ENCODE data around the gene CCDC149. TPM values are rescaled to one million over a fixed set of nuclear protein-coding genes. Genes with fewer than 3 reads are reported as not detected.

Gene CCDC149
- total and polyA plus RNA-seq, 2 of the 13 experiments (the other 11 are each of a cell fraction or from before 2014, with no cell fraction given), result 0.44 to 0.95 TPM

GRCh38 chr4:24849756-24850155 is 63.1 kb downstream of the CCDC149 start (continued):
- TF ChIP-seq, protein P1, sequence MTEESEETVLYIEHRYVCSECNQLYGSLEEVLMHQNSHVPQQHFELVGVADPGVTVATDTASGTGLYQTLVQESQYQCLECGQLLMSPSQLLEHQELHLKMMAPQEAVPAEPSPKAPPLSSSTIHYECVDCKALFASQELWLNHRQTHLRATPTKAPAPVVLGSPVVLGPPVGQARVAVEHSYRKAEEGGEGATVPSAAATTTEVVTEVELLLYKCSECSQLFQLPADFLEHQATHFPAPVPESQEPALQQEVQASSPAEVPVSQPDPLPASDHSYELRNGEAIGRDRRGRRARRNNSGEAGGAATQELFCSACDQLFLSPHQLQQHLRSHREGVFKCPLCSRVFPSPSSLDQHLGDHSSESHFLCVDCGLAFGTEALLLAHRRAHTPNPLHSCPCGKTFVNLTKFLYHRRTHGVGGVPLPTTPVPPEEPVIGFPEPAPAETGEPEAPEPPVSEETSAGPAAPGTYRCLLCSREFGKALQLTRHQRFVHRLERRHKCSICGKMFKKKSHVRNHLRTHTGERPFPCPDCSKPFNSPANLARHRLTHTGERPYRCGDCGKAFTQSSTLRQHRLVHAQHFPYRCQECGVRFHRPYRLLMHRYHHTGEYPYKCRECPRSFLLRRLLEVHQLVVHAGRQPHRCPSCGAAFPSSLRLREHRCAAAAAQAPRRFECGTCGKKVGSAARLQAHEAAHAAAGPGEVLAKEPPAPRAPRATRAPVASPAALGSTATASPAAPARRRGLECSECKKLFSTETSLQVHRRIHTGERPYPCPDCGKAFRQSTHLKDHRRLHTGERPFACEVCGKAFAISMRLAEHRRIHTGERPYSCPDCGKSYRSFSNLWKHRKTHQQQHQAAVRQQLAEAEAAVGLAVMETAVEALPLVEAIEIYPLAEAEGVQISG (CRISPR knock-in tag; IDR thresholded peaks at IDR 0.05), result no peak
- no peak for TF ChIP-seq GPBP1L1 (CRISPR knock-in tag; IDR thresholded peaks at IDR 0.05)
- no peak for TF ChIP-seq ZNF362 (CRISPR knock-in tag; IDR thresholded peaks at IDR 0.05; ENCODE audit: borderline replicate concordance)
- TF ChIP-seq SOX5 (CRISPR knock-in tag; IDR thresholded peaks at IDR 0.05; ENCODE audit: borderline replicate concordance), result no peak
- no peak for TF ChIP-seq MEIS2 (CRISPR knock-in tag; IDR thresholded peaks at IDR 0.05)
- no peak for TF ChIP-seq ZNF44 (CRISPR knock-in tag; IDR thresholded peaks at IDR 0.05)
- TF ChIP-seq MED8 (CRISPR knock-in tag; IDR thresholded peaks at IDR 0.05; ENCODE audit: insufficient replicate concordance), result no peak
- TF ChIP-seq NFIC (IDR thresholded peaks at IDR 0.05; ENCODE audit: low read length), result no peak
- TF ChIP-seq ATF1 (CRISPR knock-in tag; IDR thresholded peaks at IDR 0.05), result no peak
- no peak for TF ChIP-seq LCORL (IDR thresholded peaks at IDR 0.05)
- no peak for TF ChIP-seq LCORL (CRISPR knock-in tag; IDR thresholded peaks at IDR 0.05)

Measured in HepG2 (cell line).